Measurements from ENCODE around the gene PRR13. TPM values are rescaled to one million over a fixed set of nuclear protein-coding genes. Genes with fewer than 3 reads are reported as not detected.

PRR13 gene
- total RNA-seq, 1 donor, result 60.0 TPM

DNA sequence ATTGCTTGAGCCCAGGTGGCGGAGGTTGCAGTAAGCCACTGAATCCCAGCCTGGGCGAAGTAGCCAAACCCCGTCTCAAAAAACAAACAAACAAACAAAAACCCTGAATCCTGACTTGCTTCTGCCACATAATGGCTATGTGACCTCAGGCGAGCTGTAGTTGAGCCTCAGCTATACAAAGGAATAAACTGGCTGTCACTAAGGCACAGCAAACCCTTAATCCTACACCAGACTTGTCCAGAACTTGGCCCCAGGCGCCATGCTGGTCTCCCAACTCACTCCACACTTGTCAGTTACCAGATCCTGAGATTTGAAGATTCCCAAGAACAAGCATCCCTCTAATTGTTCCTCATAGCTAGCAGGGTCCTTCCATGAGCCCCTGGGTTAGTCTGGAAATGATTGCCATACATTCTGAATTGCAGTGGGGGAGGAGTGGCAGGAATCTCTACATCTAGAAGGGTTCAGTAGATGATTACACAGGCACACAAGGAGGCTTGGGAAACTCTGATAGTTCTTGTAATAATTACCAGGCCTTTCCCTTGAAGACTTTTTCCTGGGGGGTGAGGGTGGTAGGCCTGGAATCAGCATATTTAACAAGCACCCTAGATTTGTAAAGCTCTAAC, 47.8 kb downstream of the PRR13 start:
- TF ChIP-seq, protein P1, sequence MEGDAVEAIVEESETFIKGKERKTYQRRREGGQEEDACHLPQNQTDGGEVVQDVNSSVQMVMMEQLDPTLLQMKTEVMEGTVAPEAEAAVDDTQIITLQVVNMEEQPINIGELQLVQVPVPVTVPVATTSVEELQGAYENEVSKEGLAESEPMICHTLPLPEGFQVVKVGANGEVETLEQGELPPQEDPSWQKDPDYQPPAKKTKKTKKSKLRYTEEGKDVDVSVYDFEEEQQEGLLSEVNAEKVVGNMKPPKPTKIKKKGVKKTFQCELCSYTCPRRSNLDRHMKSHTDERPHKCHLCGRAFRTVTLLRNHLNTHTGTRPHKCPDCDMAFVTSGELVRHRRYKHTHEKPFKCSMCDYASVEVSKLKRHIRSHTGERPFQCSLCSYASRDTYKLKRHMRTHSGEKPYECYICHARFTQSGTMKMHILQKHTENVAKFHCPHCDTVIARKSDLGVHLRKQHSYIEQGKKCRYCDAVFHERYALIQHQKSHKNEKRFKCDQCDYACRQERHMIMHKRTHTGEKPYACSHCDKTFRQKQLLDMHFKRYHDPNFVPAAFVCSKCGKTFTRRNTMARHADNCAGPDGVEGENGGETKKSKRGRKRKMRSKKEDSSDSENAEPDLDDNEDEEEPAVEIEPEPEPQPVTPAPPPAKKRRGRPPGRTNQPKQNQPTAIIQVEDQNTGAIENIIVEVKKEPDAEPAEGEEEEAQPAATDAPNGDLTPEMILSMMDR (IDR thresholded peaks at IDR 0.05; ENCODE audit: insufficient read depth, low read length), result no peak

DNA sequence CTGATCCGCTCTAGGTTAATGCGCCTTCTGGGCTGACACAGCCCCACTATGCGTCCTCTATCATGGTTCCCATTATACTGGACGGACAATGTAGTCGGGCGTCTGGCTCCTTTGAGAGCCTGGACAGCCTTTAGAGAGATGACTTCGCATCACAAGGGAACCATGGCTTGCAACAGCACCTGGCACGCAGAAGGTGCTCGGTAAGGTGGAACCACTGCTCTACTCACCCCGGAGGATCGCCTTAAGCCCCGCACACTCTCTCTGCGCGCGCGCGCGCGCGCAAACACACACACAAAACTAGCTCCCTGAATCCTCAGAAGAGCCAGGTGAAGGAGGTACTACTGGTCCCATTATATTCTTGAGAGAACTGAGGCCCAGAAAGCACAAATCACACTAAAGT, 50.7 kb downstream of the PRR13 start:
- no peak for DNase-seq (ENCODE audit: low read depth)
- H3K4me3 ChIP-seq (ENCODE audit: low read depth, low read length), result peak overlapping the region; percentile 65
- TF ChIP-seq, protein P1 (IDR thresholded peaks at IDR 0.05; ENCODE audit: insufficient read depth, low read length), result no peak

More for the DNA sequence above, 47.8 kb downstream of the PRR13 start:
- DNase-seq (ENCODE audit: low read depth), result no peak
- H3K4me3 ChIP-seq (ENCODE audit: low read depth, low read length), result no peak overlapping the region

- peak; percentile 84 for DNase-seq (ENCODE audit: low read depth)
- H3K4me3 ChIP-seq (ENCODE audit: low read depth, low read length), result peak overlapping the region; percentile 65
- TF ChIP-seq, protein P1 (IDR thresholded peaks at IDR 0.05; ENCODE audit: insufficient read depth, low read length), result no peak
These were observed 51.5 kb downstream of the PRR13 start for GRCh38 chr12:53492830-53493609.

DNA sequence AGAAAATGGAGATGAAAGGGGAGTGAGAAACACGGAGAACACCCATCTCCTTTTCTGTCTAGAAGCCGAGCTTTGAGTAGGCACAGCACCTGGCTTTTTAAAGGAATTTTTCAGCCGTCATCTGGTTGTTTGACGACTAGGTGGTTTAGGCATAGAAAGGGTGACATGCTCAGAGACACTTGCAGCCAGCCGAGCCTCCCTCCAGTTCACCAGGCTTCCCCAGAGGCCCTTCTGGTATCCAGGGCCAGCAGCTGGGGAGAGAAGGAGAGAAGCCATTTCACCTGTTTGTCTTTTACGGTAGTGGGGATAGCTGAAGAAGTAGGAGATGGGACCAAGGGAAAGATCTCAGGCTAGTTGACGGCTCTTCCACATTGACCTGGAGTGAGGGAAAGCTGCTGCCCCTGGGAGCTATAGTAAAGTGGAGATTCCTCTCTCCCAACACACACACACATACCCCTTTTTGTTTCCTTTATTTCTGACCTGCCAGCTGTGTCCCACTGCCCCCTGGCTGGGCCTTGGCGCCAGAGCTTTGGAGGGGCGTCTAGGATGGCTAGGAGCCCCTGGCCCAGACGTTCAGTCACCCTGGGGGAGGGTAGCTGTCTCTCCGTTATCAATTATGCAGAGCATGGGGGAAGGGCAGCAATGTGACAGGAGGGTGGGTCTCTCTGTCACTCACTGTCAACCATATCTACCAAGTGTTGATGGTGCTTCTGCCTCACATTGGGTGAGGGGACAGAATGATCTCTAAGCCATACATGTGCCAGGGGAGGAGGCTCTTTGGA, 52.3 kb downstream of the PRR13 start:
- DNase-seq (ENCODE audit: low read depth), result no peak
- TF ChIP-seq, protein P1 (IDR thresholded peaks at IDR 0.05; ENCODE audit: insufficient read depth, low read length), result no peak
- H3K4me3 ChIP-seq (ENCODE audit: low read depth, low read length), result peak overlapping the region; percentile 65

Other genes starting within 250 kb of the PRR13 start
- gene ITGB7, start 234.5 kb upstream of the PRR13 start, total RNA-seq (ENCODE audit: low replicate concordance), result 0.54 TPM in 1 of 2 replicates, not detected in the other
- gene RARG, start 209.5 kb upstream of the PRR13 start, total RNA-seq (ENCODE audit: low replicate concordance), result 43.9 and 69.4 TPM in 2 replicates
- gene ESPL1, start 173.4 kb upstream of the PRR13 start, total RNA-seq (ENCODE audit: low replicate concordance), result 1.5 and 13.5 TPM in 2 replicates
- 441 and 577 TPM in 2 replicates for gene PFDN5, start 146.2 kb upstream of the PRR13 start, total RNA-seq (ENCODE audit: low replicate concordance)
- 34.8 and 39.5 TPM in 2 replicates for gene MYG1, start 142.0 kb upstream of the PRR13 start, total RNA-seq (ENCODE audit: low replicate concordance)
- 16.4 and 46.4 TPM in 2 replicates for gene AAAS, start 120.1 kb upstream of the PRR13 start, total RNA-seq (ENCODE audit: low replicate concordance)
- gene SP7, start 105.4 kb upstream of the PRR13 start, total RNA-seq (ENCODE audit: low replicate concordance), result not detected in 2 replicates
- gene SP1, start 61.6 kb upstream of the PRR13 start, total RNA-seq (ENCODE audit: low replicate concordance), result 28.0 and 63.3 TPM in 2 replicates
- gene AMHR2, start 17.9 kb upstream of the PRR13 start, total RNA-seq (ENCODE audit: low replicate concordance), result not detected in 2 replicates
- gene PCBP2, start 10.4 kb downstream of the PRR13 start, total RNA-seq (ENCODE audit: low replicate concordance), result 165 and 233 TPM in 2 replicates
- gene MAP3K12, start 57.7 kb downstream of the PRR13 start, total RNA-seq (ENCODE audit: low replicate concordance), result 32.1 and 118 TPM in 2 replicates
- gene TARBP2, start 59.5 kb downstream of the PRR13 start, total RNA-seq (ENCODE audit: low replicate concordance), result 32.4 and 43.9 TPM in 2 replicates
- gene NPFF, start 65.8 kb downstream of the PRR13 start, total RNA-seq (ENCODE audit: low replicate concordance), result not detected in 2 replicates
- gene ATF7, start 184.6 kb downstream of the PRR13 start, total RNA-seq (ENCODE audit: low replicate concordance), result 16.3 and 28.6 TPM in 2 replicates
- gene ATP5MC2, start 234.3 kb downstream of the PRR13 start, total RNA-seq (ENCODE audit: low replicate concordance), result 45.2 and 147 TPM in 2 replicates

All from fibroblast of the aortic adventitia (primary cell).